ENCODE measurements around the gene SMIM38. TPM values are rescaled to one million over a fixed set of nuclear protein-coding genes. Genes with fewer than 3 reads are reported as not detected.

Gene SMIM38
- total and polyA plus RNA-seq, 4 donors, result 0.19 to 1.2 (median 0.59) TPM

DNA sequence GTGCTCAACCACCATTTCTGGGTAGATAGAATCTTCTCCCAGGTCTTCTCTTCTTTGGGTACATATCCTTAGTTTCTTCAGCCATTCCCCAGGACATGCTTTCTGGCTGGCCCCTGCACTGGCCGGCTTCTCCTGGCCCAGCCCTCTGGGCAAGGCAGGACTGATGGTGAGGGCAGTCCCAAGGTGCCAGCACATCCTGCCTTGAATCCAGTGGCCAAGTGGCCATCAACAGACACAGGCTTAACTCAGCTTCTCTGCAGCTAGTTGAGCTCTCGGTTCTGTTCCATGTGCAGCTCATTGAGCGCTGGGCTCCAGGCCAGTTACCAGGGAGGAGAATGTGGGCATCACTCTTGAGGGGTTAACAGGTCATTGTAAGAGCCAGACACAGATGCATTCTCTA, 17.6 kb downstream of the SMIM38 start:
- no peaks in the 10 kb centered on the region for H3K9me3 ChIP-seq (ENCODE audit: control insufficient read depth, insufficient read depth, low read length)
- WGBS (ENCODE audit: insufficient coverage), result 80% methylated on average over 3 of the region's 3 CpGs
- H3K27ac ChIP-seq (ENCODE audit: low read depth, low read length), result no peak overlapping the region
- H3K36me3 ChIP-seq (ENCODE audit: control insufficient read depth, insufficient read depth, low read length), result no peaks in the 10 kb centered on the region
- H3K27me3 ChIP-seq (ENCODE audit: control insufficient read depth, insufficient read depth, low read length), result no peaks in the 10 kb centered on the region
- H3K4me3 ChIP-seq (ENCODE audit: low read depth, low read length), result no peak overlapping the region
- DNase-seq (ENCODE audit: low read depth in 4 of 6, low spot score in 6 of 6), result no peak
- H3K4me1 ChIP-seq (ENCODE audit: control insufficient read depth, insufficient read depth, low read length), result peaks cover 6% of the 10 kb centered on the region

DNA sequence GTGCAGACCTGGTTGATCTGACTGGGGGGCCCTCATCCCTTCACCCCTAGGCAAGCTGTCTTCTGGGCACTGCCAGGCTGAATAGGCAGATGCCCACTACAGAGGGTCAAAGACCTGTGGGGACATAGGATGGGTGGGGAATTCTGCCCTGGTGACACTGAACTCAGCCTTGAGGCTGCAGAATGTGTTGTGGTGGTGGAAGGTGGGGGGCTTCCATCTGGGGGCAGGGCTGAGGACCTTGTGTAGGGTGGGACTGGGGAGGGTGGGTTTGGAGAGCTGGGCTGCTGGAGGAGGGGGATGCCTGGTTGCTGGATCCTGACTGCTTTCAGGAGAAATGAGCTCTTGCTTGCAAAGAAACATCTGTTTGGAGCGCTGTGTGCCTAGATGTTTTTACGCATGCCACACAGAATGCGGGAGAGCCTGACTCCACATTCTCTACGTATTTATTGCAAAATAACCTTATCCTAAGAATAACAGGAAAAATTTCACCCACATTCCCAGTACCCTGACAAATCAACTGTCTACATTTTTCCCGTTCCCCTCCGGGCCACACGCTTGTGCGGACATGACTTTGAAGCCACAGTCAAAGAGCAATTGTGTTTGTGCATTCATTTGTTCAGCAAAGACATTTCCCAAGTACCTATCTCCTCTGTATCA, 18.3 kb downstream of the SMIM38 start:
- Histone ChIP-seq H3K9me3 (ENCODE audit: control insufficient read depth, insufficient read depth, low read length) (no peaks in the 10 kb centered on the region), H3K27me3 (ENCODE audit: control insufficient read depth, insufficient read depth, low read length) (no peaks in the 10 kb centered on the region), H3K27ac (ENCODE audit: low read depth, low read length) (no peak overlapping the region), H3K4me3 (ENCODE audit: low read depth, low read length) (no peak overlapping the region), H3K36me3 (ENCODE audit: control insufficient read depth, insufficient read depth, low read length) (no peaks in the 10 kb centered on the region), H3K4me1 (ENCODE audit: control insufficient read depth, insufficient read depth, low read length) (peaks cover 6% of the 10 kb centered on the region)
- WGBS (ENCODE audit: insufficient coverage), result 70% methylated on average over 8 of the region's 8 CpGs
- no peak for DNase-seq (ENCODE audit: low read depth in 4 of 6, low spot score in 6 of 6)

DNA sequence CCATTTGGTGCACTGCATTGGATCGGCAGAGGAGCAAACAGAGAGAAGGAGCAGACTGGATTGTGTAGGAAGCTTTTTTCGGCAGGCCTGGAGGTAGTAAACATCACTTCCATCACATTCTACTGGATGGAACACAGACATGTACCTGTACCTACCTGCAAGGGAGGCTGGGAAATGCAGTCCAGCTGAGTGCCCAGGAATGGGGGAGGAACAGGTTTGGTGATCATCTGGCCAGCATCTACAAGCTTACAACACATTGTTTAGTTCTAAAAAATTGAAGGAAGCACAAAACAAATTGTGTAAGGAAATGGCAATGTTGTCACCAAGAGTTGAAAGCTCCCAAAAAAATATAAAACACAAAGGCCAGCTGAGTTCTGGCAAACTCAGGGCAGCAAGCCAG, 19.1 kb downstream of the SMIM38 start:
- Histone ChIP-seq H3K4me1 (ENCODE audit: control insufficient read depth, insufficient read depth, low read length) (peaks cover 6% of the 10 kb centered on the region), H3K27me3 (ENCODE audit: control insufficient read depth, insufficient read depth, low read length) (no peaks in the 10 kb centered on the region), H3K27ac (ENCODE audit: low read depth, low read length) (no peak overlapping the region), H3K36me3 (ENCODE audit: control insufficient read depth, insufficient read depth, low read length) (no peaks in the 10 kb centered on the region), H3K9me3 (ENCODE audit: control insufficient read depth, insufficient read depth, low read length) (no peaks in the 10 kb centered on the region), H3K4me3 (ENCODE audit: low read depth, low read length) (no peak overlapping the region)
- 100% methylated on average over 1 of the region's 2 CpGs for WGBS (ENCODE audit: insufficient coverage)
- DNase-seq (ENCODE audit: low read depth in 4 of 6, low spot score in 6 of 6), result no peak

DNA sequence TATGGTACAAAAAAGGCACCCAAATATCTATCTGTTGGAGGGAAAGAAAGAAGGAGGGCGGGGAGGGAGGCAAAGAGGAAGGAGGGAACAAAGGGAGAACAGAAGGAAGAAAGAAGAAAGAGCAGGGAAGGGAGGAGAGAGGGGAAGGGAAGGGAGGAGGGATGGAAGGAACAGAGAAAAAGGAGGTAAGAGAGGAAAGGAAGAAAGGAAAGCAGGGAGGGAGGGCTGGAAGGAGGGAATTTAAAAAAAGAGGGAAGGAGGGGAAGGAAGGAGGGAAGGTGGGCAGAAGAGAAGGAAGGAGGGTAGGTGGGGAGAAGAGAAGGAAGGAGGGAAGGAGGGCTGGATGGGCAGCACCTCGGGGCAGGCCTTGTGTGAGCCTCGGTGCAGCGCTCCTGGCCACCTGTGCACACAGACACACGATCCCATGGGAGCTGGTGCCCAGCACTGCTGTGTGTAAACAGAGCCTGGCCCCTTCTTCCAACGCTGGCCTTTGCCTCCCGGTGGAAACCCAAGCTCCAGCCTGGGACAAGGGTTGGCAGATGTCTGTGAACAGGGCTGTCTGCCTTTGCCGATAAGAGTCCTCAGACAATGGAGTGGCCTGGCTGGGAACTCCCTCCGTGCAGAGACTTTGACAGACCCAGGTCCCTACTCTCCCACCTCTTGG, 23.2 kb downstream of the SMIM38 start:
- Histone ChIP-seq H3K27me3 (ENCODE audit: control insufficient read depth, insufficient read depth, low read length) (no peaks in the 10 kb centered on the region), H3K4me1 (ENCODE audit: control insufficient read depth, insufficient read depth, low read length) (no peaks in the 10 kb centered on the region), H3K36me3 (ENCODE audit: control insufficient read depth, insufficient read depth, low read length) (no peaks in the 10 kb centered on the region), H3K4me3 (ENCODE audit: low read depth, low read length) (no peak overlapping the region), H3K9me3 (ENCODE audit: control insufficient read depth, insufficient read depth, low read length) (peaks cover 2% of the 10 kb centered on the region), H3K27ac (ENCODE audit: low read depth, low read length) (no peak overlapping the region)
- DNase-seq (ENCODE audit: low read depth in 4 of 6, low spot score in 6 of 6), result no peak
- 77% methylated on average over 5 of the region's 9 CpGs for WGBS (ENCODE audit: insufficient coverage)

DNA sequence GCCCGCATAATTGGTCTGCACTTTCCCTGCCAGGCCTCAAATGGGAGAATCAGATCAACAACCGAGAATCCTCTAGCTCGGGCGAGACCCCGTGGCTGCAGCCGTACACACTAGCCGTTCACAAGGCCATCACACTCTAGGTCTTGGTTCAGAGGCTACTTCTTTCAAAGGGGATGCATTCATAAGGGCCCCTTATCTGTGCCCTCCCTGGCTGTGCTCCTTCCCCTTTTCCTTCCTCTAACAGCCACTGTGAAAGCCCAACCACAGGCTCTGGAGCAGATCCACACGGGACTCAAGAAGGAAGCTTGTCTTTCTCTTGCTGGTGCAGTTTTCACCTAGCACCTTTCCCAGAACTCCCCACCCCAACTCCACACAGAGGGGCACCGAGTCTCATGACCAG, 24.5 kb downstream of the SMIM38 start:
- H3K4me3 ChIP-seq (ENCODE audit: low read depth, low read length), result no peak overlapping the region
- DNase-seq (ENCODE audit: low read depth in 4 of 6, low spot score in 6 of 6), result no peak
- no peaks in the 10 kb centered on the region for H3K36me3 ChIP-seq (ENCODE audit: control insufficient read depth, insufficient read depth, low read length)
- no peaks in the 10 kb centered on the region for H3K27me3 ChIP-seq (ENCODE audit: control insufficient read depth, insufficient read depth, low read length)
- WGBS (ENCODE audit: insufficient coverage), result 88% methylated on average over 9 of the region's 9 CpGs
- H3K27ac ChIP-seq (ENCODE audit: low read depth, low read length), result no peak overlapping the region
- no peaks in the 10 kb centered on the region for H3K4me1 ChIP-seq (ENCODE audit: control insufficient read depth, insufficient read depth, low read length)
- peaks cover 2% of the 10 kb centered on the region for H3K9me3 ChIP-seq (ENCODE audit: control insufficient read depth, insufficient read depth, low read length)

DNA sequence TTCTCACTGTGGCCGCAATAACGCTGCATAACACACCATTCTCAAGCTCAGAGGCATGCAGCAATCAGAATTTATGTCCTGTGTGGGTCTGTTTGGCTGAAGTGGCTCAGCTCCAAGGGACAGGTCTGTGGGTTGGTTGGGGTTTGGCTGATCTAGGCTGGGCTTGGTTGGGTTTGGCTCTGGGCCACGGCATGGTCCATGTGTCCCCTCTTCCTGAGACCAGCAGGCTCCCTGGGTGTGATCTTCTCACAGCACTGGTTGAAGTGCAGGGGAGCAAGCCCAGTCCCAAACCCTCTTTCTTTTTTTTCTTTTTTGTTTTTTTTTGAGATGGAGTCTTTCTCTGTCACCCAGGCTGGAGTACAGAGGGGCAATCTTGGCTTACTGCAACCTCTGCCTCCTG, 25.0 kb downstream of the SMIM38 start:
- no peak for DNase-seq (ENCODE audit: low read depth in 4 of 6, low spot score in 6 of 6)
- H3K9me3 ChIP-seq (ENCODE audit: control insufficient read depth, insufficient read depth, low read length), result peaks cover 2% of the 10 kb centered on the region
- no peaks in the 10 kb centered on the region for H3K36me3 ChIP-seq (ENCODE audit: control insufficient read depth, insufficient read depth, low read length)
- WGBS (ENCODE audit: insufficient coverage), result 83% methylated on average over 1 of the region's 3 CpGs
- no peaks in the 10 kb centered on the region for H3K27me3 ChIP-seq (ENCODE audit: control insufficient read depth, insufficient read depth, low read length)
- H3K4me1 ChIP-seq (ENCODE audit: control insufficient read depth, insufficient read depth, low read length), result no peaks in the 10 kb centered on the region
- no peak overlapping the region for H3K27ac ChIP-seq (ENCODE audit: low read depth, low read length)
- H3K4me3 ChIP-seq (ENCODE audit: low read depth, low read length), result no peak overlapping the region

DNA sequence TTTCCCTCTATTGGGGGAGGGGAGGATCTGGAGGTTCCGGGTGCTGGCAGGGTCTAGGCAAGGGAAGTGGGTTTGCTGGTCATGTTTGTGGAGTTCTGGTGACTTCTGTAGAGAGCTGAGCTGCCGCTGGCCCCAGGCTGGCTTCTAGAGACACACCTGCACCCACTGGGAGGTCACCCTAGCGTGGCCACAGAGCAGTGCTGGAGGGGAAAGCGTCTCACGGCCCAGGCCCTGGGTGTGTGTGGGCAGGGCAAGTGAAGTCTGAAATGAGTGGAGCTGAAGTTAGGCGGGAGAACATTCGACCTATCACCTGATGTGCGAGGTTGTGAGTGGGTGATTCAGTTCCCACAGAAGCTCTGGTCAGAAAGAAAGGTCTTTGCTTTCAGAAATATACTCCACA, 27.9 kb downstream of the SMIM38 start:
- WGBS (ENCODE audit: insufficient coverage), result 90% methylated on average over 5 of the region's 8 CpGs
- no peak overlapping the region for H3K27ac ChIP-seq (ENCODE audit: low read depth, low read length)
- H3K27me3 ChIP-seq (ENCODE audit: control insufficient read depth, insufficient read depth, low read length), result no peaks in the 10 kb centered on the region
- no peak overlapping the region for H3K4me3 ChIP-seq (ENCODE audit: low read depth, low read length)
- peaks cover 7% of the 10 kb centered on the region for H3K4me1 ChIP-seq (ENCODE audit: control insufficient read depth, insufficient read depth, low read length)
- H3K36me3 ChIP-seq (ENCODE audit: control insufficient read depth, insufficient read depth, low read length), result no peaks in the 10 kb centered on the region
- DNase-seq (ENCODE audit: low read depth in 4 of 6, low spot score in 6 of 6), result no peak
- peaks cover 4% of the 10 kb centered on the region for H3K9me3 ChIP-seq (ENCODE audit: control insufficient read depth, insufficient read depth, low read length)

DNA sequence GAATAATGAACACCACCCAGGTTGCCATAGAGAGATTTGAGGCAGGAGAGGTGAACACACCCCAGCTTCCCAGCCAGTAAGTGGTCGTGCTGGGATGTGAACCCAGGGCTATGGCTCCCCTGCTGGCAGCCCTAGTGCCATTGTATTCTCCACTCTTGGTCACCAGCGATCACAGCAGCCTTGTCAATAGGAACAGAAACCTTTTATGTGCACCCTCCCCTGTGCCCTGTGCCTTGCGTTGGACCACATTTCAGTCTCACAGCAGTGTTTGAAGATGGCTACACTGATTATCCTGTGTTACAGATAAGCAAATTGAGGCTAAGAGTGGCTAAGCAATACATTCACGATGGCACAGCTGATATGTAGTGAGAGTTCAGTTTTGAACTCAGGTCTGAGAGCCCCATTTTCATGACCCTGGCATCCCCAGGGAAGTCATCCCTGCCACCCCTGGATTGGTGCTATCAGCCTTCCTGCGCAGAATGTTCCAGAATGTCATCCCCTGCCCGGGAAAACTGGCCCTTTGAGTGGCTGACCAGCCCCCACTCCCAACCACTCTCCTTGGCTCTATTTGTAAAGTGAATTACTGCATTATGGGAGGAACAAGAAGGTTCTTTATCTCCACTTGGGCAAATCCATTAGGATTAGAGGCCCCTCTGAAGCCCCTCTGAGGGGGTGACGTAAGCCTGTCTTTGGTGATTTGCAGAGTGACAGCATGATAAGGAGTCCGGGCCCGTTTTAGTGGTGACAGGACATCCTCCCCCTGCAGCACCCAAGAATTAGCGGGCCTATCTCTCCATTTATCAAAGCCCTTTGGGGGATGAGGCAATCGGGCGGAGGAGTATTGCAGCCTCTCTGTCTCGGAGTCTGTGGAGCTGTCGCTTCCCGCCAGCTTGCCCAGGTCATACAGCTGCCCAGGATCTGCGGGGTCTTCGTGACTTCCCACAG, 30.9 kb downstream of the SMIM38 start:
- H3K36me3 ChIP-seq (ENCODE audit: control insufficient read depth, insufficient read depth, low read length), result no peaks in the 10 kb centered on the region
- no peaks in the 10 kb centered on the region for H3K27me3 ChIP-seq (ENCODE audit: control insufficient read depth, insufficient read depth, low read length)
- no peak overlapping the region for H3K4me3 ChIP-seq (ENCODE audit: low read depth, low read length)
- H3K27ac ChIP-seq (ENCODE audit: low read depth, low read length), result no peak overlapping the region
- DNase-seq (ENCODE audit: low read depth in 4 of 6, low spot score in 6 of 6), result no peak
- peaks cover 2% of the 10 kb centered on the region for H3K9me3 ChIP-seq (ENCODE audit: control insufficient read depth, insufficient read depth, low read length)
- peaks cover 7% of the 10 kb centered on the region for H3K4me1 ChIP-seq (ENCODE audit: control insufficient read depth, insufficient read depth, low read length)
- WGBS (ENCODE audit: insufficient coverage), result 75% methylated on average over 12 of the region's 17 CpGs

DNA sequence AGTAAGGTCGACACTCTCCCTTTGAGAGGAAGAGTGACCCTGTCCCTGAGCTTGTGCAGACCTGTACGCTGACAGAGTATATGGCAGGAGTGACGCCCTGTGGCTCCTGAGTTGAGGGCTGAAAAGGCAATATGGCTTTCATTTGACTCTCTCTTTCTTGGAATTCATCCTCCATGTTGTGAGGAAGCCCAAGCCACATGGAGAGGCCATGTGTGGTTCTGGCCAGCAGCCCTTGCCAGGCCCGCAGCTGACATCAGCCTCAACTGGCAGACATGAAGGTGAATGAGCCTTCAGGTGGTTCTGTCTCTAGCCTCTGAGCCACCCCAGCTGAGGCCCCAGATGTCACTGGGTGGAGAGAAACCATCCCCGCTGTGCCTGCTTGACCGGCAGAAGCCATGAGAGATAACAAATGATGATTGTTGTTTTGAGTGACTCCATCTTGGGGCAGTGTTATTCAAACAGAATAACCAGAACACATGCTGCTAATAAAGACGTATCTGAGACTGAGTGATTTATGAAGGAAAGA, 31.9 kb downstream of the SMIM38 start:
- 50% methylated on average over 2 of the region's 7 CpGs for WGBS (ENCODE audit: insufficient coverage)
- DNase-seq (ENCODE audit: low read depth in 4 of 6, low spot score in 6 of 6), result no peak
- Histone ChIP-seq H3K36me3 (ENCODE audit: control insufficient read depth, insufficient read depth, low read length) (no peaks in the 10 kb centered on the region), H3K27me3 (ENCODE audit: control insufficient read depth, insufficient read depth, low read length) (no peaks in the 10 kb centered on the region), H3K4me1 (ENCODE audit: control insufficient read depth, insufficient read depth, low read length) (peaks cover 13% of the 10 kb centered on the region), H3K9me3 (ENCODE audit: control insufficient read depth, insufficient read depth, low read length) (peaks cover 2% of the 10 kb centered on the region), H3K4me3 (ENCODE audit: low read depth, low read length) (no peak overlapping the region), H3K27ac (ENCODE audit: low read depth, low read length) (no peak overlapping the region)

All from spinal cord (tissue), 10 donors.